ENCODE measurements around the gene ASPG.

Gene ASPG

DNA sequence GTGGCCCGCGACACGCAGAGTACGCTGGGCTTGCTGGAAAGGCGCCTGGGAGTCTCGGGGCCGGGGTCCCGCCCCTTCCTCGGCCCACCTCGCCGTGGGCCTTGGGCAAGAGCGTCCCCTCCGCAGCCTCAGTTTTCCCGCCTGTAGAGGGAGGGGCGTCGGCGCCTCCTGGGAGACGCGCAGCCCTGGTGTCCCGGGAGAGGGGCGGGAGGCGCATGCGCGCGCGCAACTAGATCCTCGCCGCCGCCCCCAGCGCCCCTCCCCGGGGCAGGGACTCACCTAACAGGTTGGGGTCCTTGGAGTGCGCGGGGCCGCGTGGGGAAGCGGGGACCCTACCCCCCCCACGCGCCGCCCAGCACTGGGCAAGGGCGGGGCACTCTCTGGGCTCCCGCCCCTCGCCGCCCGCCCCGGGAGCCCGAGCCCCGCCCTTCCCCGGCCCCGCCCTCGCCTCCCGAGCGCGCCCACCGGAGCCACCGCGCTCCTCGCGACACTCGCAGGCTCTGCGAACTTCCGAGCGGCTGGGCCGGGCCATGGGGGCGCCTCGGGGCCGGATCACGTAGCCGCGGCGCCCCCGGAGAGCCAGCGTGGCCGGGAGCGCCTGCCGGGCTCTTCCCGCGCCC lies 52.7 kb downstream of the ASPG start, which contains the start of gene KIF26A:
Gene KIF26A (plus strand): TSS at position 490 of the 620 bp plus-strand sequence. CDS start 136 bp downstream, outside the sequence.
- ChIA-PET POLR2A (no interaction called here), CTCF (interaction anchor here (0.6 to 1.1 kb wide), 7 partner anchors 42 to 426 kb away, joined by 3 to 18 read pairs (median 4); no protein-coding TSS in a partner anchor)
- peak within 1 kb of the TSS; percentile 45 for H3K4me3 ChIP-seq (ENCODE audit: low read depth, low read length)
- peak within 1 kb of the TSS; percentile 76; the same call in 1 of the 2 replicates for H3K27ac ChIP-seq (ENCODE audit: extremely low read depth, low read depth, low read length)
- H3K36me3 ChIP-seq (ENCODE audit: control insufficient read depth in 2 of 2, insufficient read depth in 1 of 2, low read length in 2 of 2): peaks cover 0 to 13% of the 10 kb centered on the region in 2 experiments; a peak in 1 of 3 replicates
- no peaks in the 10 kb centered on the region for H3K9me3 ChIP-seq (ENCODE audit: control insufficient read depth, insufficient read depth, low read depth, low read length)
- H3K4me1 ChIP-seq (ENCODE audit: control insufficient read depth, insufficient read depth, low read length): peaks cover 7% of the 10 kb centered on the region
- TF ChIP-seq ZNF341 (tag by site-specific recombination; IDR thresholded peaks at IDR 0.05; ENCODE audit: low read depth): no peak
- peak; percentile 8; the same call in 1 of the 2 replicates for TF ChIP-seq ZFHX2 (tag by site-specific recombination; conservative IDR thresholded peaks at IDR 0.05)
- TF ChIP-seq, protein P1, sequence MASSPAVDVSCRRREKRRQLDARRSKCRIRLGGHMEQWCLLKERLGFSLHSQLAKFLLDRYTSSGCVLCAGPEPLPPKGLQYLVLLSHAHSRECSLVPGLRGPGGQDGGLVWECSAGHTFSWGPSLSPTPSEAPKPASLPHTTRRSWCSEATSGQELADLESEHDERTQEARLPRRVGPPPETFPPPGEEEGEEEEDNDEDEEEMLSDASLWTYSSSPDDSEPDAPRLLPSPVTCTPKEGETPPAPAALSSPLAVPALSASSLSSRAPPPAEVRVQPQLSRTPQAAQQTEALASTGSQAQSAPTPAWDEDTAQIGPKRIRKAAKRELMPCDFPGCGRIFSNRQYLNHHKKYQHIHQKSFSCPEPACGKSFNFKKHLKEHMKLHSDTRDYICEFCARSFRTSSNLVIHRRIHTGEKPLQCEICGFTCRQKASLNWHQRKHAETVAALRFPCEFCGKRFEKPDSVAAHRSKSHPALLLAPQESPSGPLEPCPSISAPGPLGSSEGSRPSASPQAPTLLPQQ (tag by site-specific recombination; IDR thresholded peaks at IDR 0.05): peak; percentile 33; the same call in 1 of the 2 replicates
- TF ChIP-seq ZNF426 (tag by site-specific recombination; IDR thresholded peaks at IDR 0.05): no peak
- TF ChIP-seq KLF1 (tag by site-specific recombination; IDR thresholded peaks at IDR 0.05): peak; percentile 82
- TF ChIP-seq ZIC2 (tag by site-specific recombination; IDR thresholded peaks at IDR 0.05): 0 out of 2 replicates have a peak, but pooled peaks have one; percentile 4
- TF ChIP-seq ZNF561 (tag by site-specific recombination; IDR thresholded peaks at IDR 0.05; ENCODE audit: borderline replicate concordance): 0 out of 2 replicates have a peak, but pooled peaks have one; percentile 2
- TF ChIP-seq, protein P2, sequence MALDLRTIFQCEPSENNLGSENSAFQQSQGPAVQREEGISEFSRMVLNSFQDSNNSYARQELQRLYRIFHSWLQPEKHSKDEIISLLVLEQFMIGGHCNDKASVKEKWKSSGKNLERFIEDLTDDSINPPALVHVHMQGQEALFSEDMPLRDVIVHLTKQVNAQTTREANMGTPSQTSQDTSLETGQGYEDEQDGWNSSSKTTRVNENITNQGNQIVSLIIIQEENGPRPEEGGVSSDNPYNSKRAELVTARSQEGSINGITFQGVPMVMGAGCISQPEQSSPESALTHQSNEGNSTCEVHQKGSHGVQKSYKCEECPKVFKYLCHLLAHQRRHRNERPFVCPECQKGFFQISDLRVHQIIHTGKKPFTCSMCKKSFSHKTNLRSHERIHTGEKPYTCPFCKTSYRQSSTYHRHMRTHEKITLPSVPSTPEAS (tag by site-specific recombination; IDR thresholded peaks at IDR 0.05): 0 out of 2 replicates have a peak, but pooled peaks have one; percentile 25
- no peak for TF ChIP-seq ZFP41 (tag by site-specific recombination; IDR thresholded peaks at IDR 0.05; ENCODE audit: borderline replicate concordance)
- TF ChIP-seq, protein P3, sequence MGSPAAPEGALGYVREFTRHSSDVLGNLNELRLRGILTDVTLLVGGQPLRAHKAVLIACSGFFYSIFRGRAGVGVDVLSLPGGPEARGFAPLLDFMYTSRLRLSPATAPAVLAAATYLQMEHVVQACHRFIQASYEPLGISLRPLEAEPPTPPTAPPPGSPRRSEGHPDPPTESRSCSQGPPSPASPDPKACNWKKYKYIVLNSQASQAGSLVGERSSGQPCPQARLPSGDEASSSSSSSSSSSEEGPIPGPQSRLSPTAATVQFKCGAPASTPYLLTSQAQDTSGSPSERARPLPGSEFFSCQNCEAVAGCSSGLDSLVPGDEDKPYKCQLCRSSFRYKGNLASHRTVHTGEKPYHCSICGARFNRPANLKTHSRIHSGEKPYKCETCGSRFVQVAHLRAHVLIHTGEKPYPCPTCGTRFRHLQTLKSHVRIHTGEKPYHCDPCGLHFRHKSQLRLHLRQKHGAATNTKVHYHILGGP (tag by site-specific recombination; IDR thresholded peaks at IDR 0.05): no peak
- peak; percentile 88 for TF ChIP-seq SCRT2 (tag by site-specific recombination; IDR thresholded peaks at IDR 0.05)
- no peak for TF ChIP-seq ZNF174 (tag by site-specific recombination; IDR thresholded peaks at IDR 0.05)
- TF ChIP-seq, protein P4, sequence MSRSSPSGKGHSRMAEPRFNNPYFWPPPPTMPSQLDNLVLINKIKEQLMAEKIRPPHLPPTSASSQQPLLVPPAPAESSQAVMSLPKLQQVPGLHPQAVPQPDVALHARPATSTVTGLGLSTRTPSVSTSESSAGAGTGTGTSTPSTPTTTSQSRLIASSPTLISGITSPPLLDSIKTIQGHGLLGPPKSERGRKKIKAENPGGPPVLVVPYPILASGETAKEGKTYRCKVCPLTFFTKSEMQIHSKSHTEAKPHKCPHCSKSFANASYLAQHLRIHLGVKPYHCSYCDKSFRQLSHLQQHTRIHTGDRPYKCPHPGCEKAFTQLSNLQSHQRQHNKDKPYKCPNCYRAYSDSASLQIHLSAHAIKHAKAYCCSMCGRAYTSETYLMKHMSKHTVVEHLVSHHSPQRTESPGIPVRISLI (tag by site-specific recombination; IDR thresholded peaks at IDR 0.05): no peak
- TF ChIP-seq KLF16 (tag by site-specific recombination; IDR thresholded peaks at IDR 0.05): 0 out of 2 replicates have a peak, but pooled peaks have one; percentile 55
- TF ChIP-seq KLF8 (tag by site-specific recombination; IDR thresholded peaks at IDR 0.05): peak; percentile 88
- no peak for TF ChIP-seq ZNF585B (tag by site-specific recombination; IDR thresholded peaks at IDR 0.05)
- 0 out of 2 replicates have a peak, but pooled peaks have one; percentile 51 for TF ChIP-seq ZNF610 (tag by site-specific recombination; IDR thresholded peaks at IDR 0.05; ENCODE audit: borderline replicate concordance)
- peak; percentile 75 for TF ChIP-seq KLF7 (tag by site-specific recombination; IDR thresholded peaks at IDR 0.05; ENCODE audit: borderline replicate concordance)
- TF ChIP-seq ZXDB (tag by site-specific recombination; IDR thresholded peaks at IDR 0.05): peak; percentile 84
- peak; percentile 36; the same call in 1 of the 2 replicates for TF ChIP-seq SP7 (tag by site-specific recombination; IDR thresholded peaks at IDR 0.05)
- TF ChIP-seq ZNF501 (tag by site-specific recombination; IDR thresholded peaks at IDR 0.05): peak; percentile 41; the same call in 1 of the 2 replicates
- no peak for TF ChIP-seq ZFP69B (tag by site-specific recombination; IDR thresholded peaks at IDR 0.05)
- TF ChIP-seq ZNF184 (tag by site-specific recombination; IDR thresholded peaks at IDR 0.05): no peak
- peak; percentile 79; the same call in 1 of the 2 replicates for TF ChIP-seq ZNF76 (tag by site-specific recombination; IDR thresholded peaks at IDR 0.05; ENCODE audit: borderline replicate concordance, low read depth)
- TF ChIP-seq GLIS1 (tag by site-specific recombination; IDR thresholded peaks at IDR 0.05): peak; percentile 62; the same call in 1 of the 2 replicates
- TF ChIP-seq ZNF223 (tag by site-specific recombination; IDR thresholded peaks at IDR 0.05): no peak
- no peak for TF ChIP-seq MEIS1 (CRISPR knock-in tag; IDR thresholded peaks at IDR 0.05; ENCODE audit: borderline replicate concordance)
- TF ChIP-seq ZNF335 (tag by site-specific recombination; conservative IDR thresholded peaks at IDR 0.05): peak; percentile 5
- TF ChIP-seq, protein P5, sequence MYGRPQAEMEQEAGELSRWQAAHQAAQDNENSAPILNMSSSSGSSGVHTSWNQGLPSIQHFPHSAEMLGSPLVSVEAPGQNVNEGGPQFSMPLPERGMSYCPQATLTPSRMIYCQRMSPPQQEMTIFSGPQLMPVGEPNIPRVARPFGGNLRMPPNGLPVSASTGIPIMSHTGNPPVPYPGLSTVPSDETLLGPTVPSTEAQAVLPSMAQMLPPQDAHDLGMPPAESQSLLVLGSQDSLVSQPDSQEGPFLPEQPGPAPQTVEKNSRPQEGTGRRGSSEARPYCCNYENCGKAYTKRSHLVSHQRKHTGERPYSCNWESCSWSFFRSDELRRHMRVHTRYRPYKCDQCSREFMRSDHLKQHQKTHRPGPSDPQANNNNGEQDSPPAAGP (tag by site-specific recombination; IDR thresholded peaks at IDR 0.05): no peak; the same call in 1 of the 2 replicates
- no peak for TF ChIP-seq ZFP37 (tag by site-specific recombination; IDR thresholded peaks at IDR 0.05)
- TF ChIP-seq ZNF324 (tag by site-specific recombination; IDR thresholded peaks at IDR 0.05): peak; percentile 16; the same call in 1 of the 2 replicates
- TF ChIP-seq ZNF248 (tag by site-specific recombination; IDR thresholded peaks at IDR 0.05): no peak
- TF ChIP-seq ZBTB7A (tag by site-specific recombination; IDR thresholded peaks at IDR 0.05; ENCODE audit: low read depth): 0 out of 2 replicates have a peak, but pooled peaks have one; percentile 58

Measured in HEK293 (cell line).